Umbilical cord (tissue), 2 donors: ENCODE results near the gene ATP8A2. TPM values are rescaled to one million over a fixed set of nuclear protein-coding genes. Genes with fewer than 3 reads are reported as not detected.

Experiments used
- DNase-seq: peaks from one replicate; pipeline ENCODE4 v3.0.0-alpha.2; 2015; ENCODE audit warnings: low spot score
- total RNA-seq: library from RNA; depleted of rRNA; stranded (reverse); fragments of >200 nt; gene quantifications from one replicate; pipeline ENCODE4 v1.2.3, GENCODE V29; 2014; ENCODE audit warnings: low replicate concordance; ENCODE audit not compliant: insufficient read depth

ATP8A2 gene
- total RNA-seq, 1 donor from 2014 or later = 1.7 TPM

- DNase-seq = no peak
Observed at GRCh38 chr13:26029581-26030136, 657.9 kb downstream of the ATP8A2 start.

- DNase-seq = no peak
Observed at GRCh38 chr13:26030331-26030730, 658.6 kb downstream of the ATP8A2 start.

- no peak for DNase-seq
Observed at GRCh38 chr13:26034018-26034417, 662.2 kb downstream of the ATP8A2 start.

- no peak for DNase-seq
Observed at GRCh38 chr13:26036383-26036782, 664.6 kb downstream of the ATP8A2 start.

GRCh38 chr13:26037302-26037701 is 665.5 kb downstream of the ATP8A2 start:
- DNase-seq = no peak

- DNase-seq = no peak
Observed at GRCh38 chr13:26038931-26039475, 667.2 kb downstream of the ATP8A2 start.

- no peak for DNase-seq
Observed at GRCh38 chr13:26041444-26041843, 669.7 kb downstream of the ATP8A2 start.

- DNase-seq = no peak
Observed at GRCh38 chr13:26042785-26043184, 671.0 kb downstream of the ATP8A2 start.

- DNase-seq = no peak
Observed at GRCh38 chr13:26045142-26045541, 673.4 kb downstream of the ATP8A2 start.

GRCh38 chr13:26046639-26047038 is 674.9 kb downstream of the ATP8A2 start:
- DNase-seq = no peak

- DNase-seq = no peak
Observed at GRCh38 chr13:26047040-26047439, 675.3 kb downstream of the ATP8A2 start.

GRCh38 chr13:26048741-26049140 is 677.0 kb downstream of the ATP8A2 start:
- no peak for DNase-seq

- DNase-seq = no peak
Observed at GRCh38 chr13:26050568-26051230, 678.9 kb downstream of the ATP8A2 start.

- no peak for DNase-seq
Observed at GRCh38 chr13:26051231-26051656, 679.5 kb downstream of the ATP8A2 start.

GRCh38 chr13:26051657-26052311 is 680.0 kb downstream of the ATP8A2 start, which contains the start of gene SHISA2:
Gene SHISA2, minus strand, starts transcription at chr13:26052016. Its CDS starts 1,041 bp downstream, at chr13:26050975.
- DNase-seq = peak; percentile 64

- DNase-seq = no peak
Observed at GRCh38 chr13:26052337-26052736, 680.6 kb downstream of the ATP8A2 start.

- peak; percentile 64 for DNase-seq
Observed at GRCh38 chr13:26053418-26053980, 681.7 kb downstream of the ATP8A2 start.

- no peak for DNase-seq
Observed at GRCh38 chr13:26054896-26055295, 683.1 kb downstream of the ATP8A2 start.

- no peak for DNase-seq
Observed at GRCh38 chr13:26058704-26059103, 686.9 kb downstream of the ATP8A2 start.

- DNase-seq = no peak
Observed at GRCh38 chr13:26060357-26060756, 688.6 kb downstream of the ATP8A2 start.

GRCh38 chr13:26061256-26061655 is 689.5 kb downstream of the ATP8A2 start:
- no peak for DNase-seq

GRCh38 chr13:26061947-26062346 is 690.2 kb downstream of the ATP8A2 start:
- peak; percentile 39 for DNase-seq
